Liver (tissue), 9 donors: ENCODE measurements around the gene LGR4. TPM values are rescaled to one million over a fixed set of nuclear protein-coding genes. Genes with fewer than 3 reads are reported as not detected.

Experiments
- DNase-seq: peaks from one replicate; pipeline ENCODE4 v3.0.0-alpha.2; 2017; ENCODE audit warnings: low spot score
- H3K27ac ChIP-seq, 2 donors: one replicate each; pipeline ENCODE4 v1.7.0; 2013; ENCODE audit warnings: inconsistent platforms in 2 of 2, low read length in 2 of 2, control low read depth in 1 of 2, low read depth in 1 of 2, mild to moderate bottlenecking in 1 of 2
- H3K27me3 ChIP-seq, 4 donors: one replicate each; pipeline versions ENCODE4 v1.6.1 to v1.7.0; 2013; ENCODE audit warnings: low read length in 3 of 4, inconsistent platforms in 1 of 4, mild to moderate bottlenecking in 1 of 4, moderate library complexity in 1 of 4; ENCODE audit not compliant: control insufficient read depth in 4 of 4, insufficient read depth in 4 of 4
- H3K36me3 ChIP-seq, 4 donors: one replicate each; pipeline versions ENCODE4 v1.6.1 to v1.7.0; 2013; ENCODE audit warnings: low read length in 3 of 4, mild to moderate bottlenecking in 3 of 4, low read depth in 1 of 4, moderate library complexity in 1 of 4; ENCODE audit not compliant: control insufficient read depth in 4 of 4, insufficient read depth in 3 of 4
- H3K4me1 ChIP-seq, 4 donors: one replicate each; pipeline versions ENCODE4 v1.6.1 to v1.7.0; 2013; ENCODE audit warnings: low read length in 3 of 4, mild to moderate bottlenecking in 3 of 4, moderate library complexity in 1 of 4; ENCODE audit not compliant: control insufficient read depth in 4 of 4, insufficient read depth in 4 of 4
- H3K4me3 ChIP-seq, 3 donors: one replicate each; pipeline versions ENCODE4 v1.6.1 to v1.7.0; 2013; ENCODE audit warnings: low read length in 3 of 3, control low read depth in 1 of 3, low read depth in 1 of 3, mild to moderate bottlenecking in 1 of 3
- H3K9ac ChIP-seq, 2 donors: one replicate each; pipeline ENCODE4 v1.7.0; 2013; ENCODE audit warnings: low read length in 2 of 2, mild to moderate bottlenecking in 2 of 2, moderate library complexity in 2 of 2, control low read depth in 1 of 2, low read depth in 1 of 2
- H3K9me3 ChIP-seq, 4 donors: one replicate each; pipeline versions ENCODE4 v1.6.1 to v1.7.0; 2013; ENCODE audit warnings: low read length in 3 of 4; ENCODE audit not compliant: control insufficient read depth in 4 of 4
- CTCF ChIP-seq: fragments of 150-350 bp; IDR thresholded peaks from 2 replicates; pipeline ENCODE4 v1.5.1; 2017; ENCODE audit warnings: improper control_type of control experiment, low read depth, low read length; ENCODE audit not compliant: missing input control
- EGR1 ChIP-seq, 2 donors: IDR thresholded peaks; 2 replicates each; pipeline ENCODE4 v1.6.1; 2016 to 2018; ENCODE audit warnings: antibody characterized with exemption in 2 of 2, low read depth in 2 of 2
- FOXA1 ChIP-seq: IDR thresholded peaks from 2 replicates; pipeline ENCODE4 v1.6.1; 2016; ENCODE audit warnings: antibody characterized with exemption
- FOXA2 ChIP-seq: IDR thresholded peaks from 2 replicates; pipeline ENCODE4 v1.6.1; 2016; ENCODE audit warnings: antibody characterized with exemption
- GABPA ChIP-seq, 2 donors: IDR thresholded peaks in 1 of 2; conservative IDR thresholded peaks in 1 of 2; 2 replicates each; pipeline ENCODE4 v1.6.1; 2016; ENCODE audit warnings: antibody characterized with exemption in 2 of 2, mild to moderate bottlenecking in 1 of 2, moderate library complexity in 1 of 2
- HNF4A ChIP-seq, 2 donors: conservative IDR thresholded peaks; 2 replicates each; pipeline ENCODE4 v1.6.1; 2016; ENCODE audit warnings: antibody characterized with exemption in 2 of 2, mild to moderate bottlenecking in 2 of 2
- HNF4G ChIP-seq: IDR thresholded peaks from 2 replicates; pipeline ENCODE4 v1.6.1; 2016; ENCODE audit warnings: antibody characterized with exemption
- JUND ChIP-seq, 2 donors: IDR thresholded peaks; 2 replicates each; pipeline ENCODE4 v1.6.1; 2016; ENCODE audit warnings: antibody characterized with exemption in 2 of 2
- MAX ChIP-seq: IDR thresholded peaks from 2 replicates; pipeline ENCODE4 v1.6.1; 2016; ENCODE audit warnings: antibody characterized with exemption
- NR2F2 ChIP-seq: IDR thresholded peaks from 2 replicates; pipeline ENCODE4 v1.6.1; 2016; ENCODE audit warnings: antibody characterized with exemption
- RAD21 ChIP-seq, 2 donors: IDR thresholded peaks; 2 replicates each; pipeline ENCODE4 v1.6.1; 2016; ENCODE audit warnings: antibody characterized with exemption in 2 of 2, mild to moderate bottlenecking in 2 of 2
- REST ChIP-seq: IDR thresholded peaks from 2 replicates; pipeline ENCODE4 v1.6.1; 2016; ENCODE audit warnings: antibody characterized with exemption, mild to moderate bottlenecking
- RXRA ChIP-seq, 2 donors: IDR thresholded peaks; 2 replicates each; pipeline ENCODE4 v1.6.1; 2017 to 2018; ENCODE audit warnings: antibody characterized with exemption in 2 of 2, mild to moderate bottlenecking in 1 of 2
- SP1 ChIP-seq: IDR thresholded peaks from 2 replicates; pipeline ENCODE4 v1.6.1; 2018; ENCODE audit warnings: antibody characterized with exemption, mild to moderate bottlenecking
- TAF1 ChIP-seq: conservative IDR thresholded peaks from 2 replicates; pipeline ENCODE4 v1.6.1; 2016; ENCODE audit warnings: antibody characterized with exemption, mild to moderate bottlenecking
- YY1 ChIP-seq: IDR thresholded peaks from 2 replicates; pipeline ENCODE4 v1.6.1; 2016; ENCODE audit warnings: antibody characterized with exemption, mild to moderate bottlenecking
- ZBTB33 ChIP-seq: IDR thresholded peaks from 2 replicates; pipeline ENCODE4 v1.6.1; 2016; ENCODE audit warnings: antibody characterized with exemption
- WGBS: extraction: QIAGEN DNeasy Blood & Tissue Kit; methylation state at CpG from one replicate; pipeline ENCODE4 v1.1.7; 2013; 5-methylcytosine and 5-hydroxymethylcytosine counted together
- polyA plus RNA-seq, 2 donors: library from polyadenylated mRNA; stranded (reverse) in 1 of 2; unstranded in 1 of 2; fragments of 200-250 nt in 1 of 2; fragments of >200 nt in 1 of 2; fragmentation: Nextera tagmentation in 1 of 2; extraction: Ambion mirVana in 1 of 2; gene quantifications; one replicate each; pipeline versions ENCODE4 v1.2.1 to v1.2.3, GENCODE V29; 2013 to 2015
- total RNA-seq, 2 donors: library from RNA; depleted of rRNA; stranded (reverse); fragments of >200 nt; gene quantifications; one replicate each; pipeline ENCODE4 v1.2.3, GENCODE V29; 2014
- donor health status: healthy.
- donor health status: healthy.
- donor health status: healthy.
- donor health status: healthy.
- donor health status: healthy.

The LGR4 gene
- total and polyA plus RNA-seq, 4 donors, result 13.7 to 95.3 (median 42.5) TPM

- no peak overlapping the region for H3K9ac ChIP-seq
- H3K9me3 ChIP-seq, result no peaks in the 10 kb centered on the region
- peaks cover 6 to 22% (median 11%) of the 10 kb centered on the region in 4 donors for H3K36me3 ChIP-seq
Observed at GRCh38 chr11:27372164-27372563, 100.4 kb downstream of the LGR4 start.

More at GRCh38 chr11:27372164-27372563, 100.4 kb downstream of the LGR4 start:
- no peak for DNase-seq
- Histone ChIP-seq H3K27me3 (no peaks in the 10 kb centered on the region), H3K27ac (no peak overlapping the region), H3K4me1 (peaks cover 7 to 32% (median 23%) of the 10 kb centered on the region in 4 donors), H3K4me3 (no peak overlapping the region)
- 89% methylated on average over 2 of the region's 2 CpGs for WGBS
- no peak for TF ChIP-seq NR2F2
- no peak for TF ChIP-seq TAF1
- no peak for TF ChIP-seq REST
- TF ChIP-seq HNF4A (conservative IDR thresholded peaks at IDR 0.05), result no peak
- no peak for TF ChIP-seq SP1
- TF ChIP-seq FOXA1, result no peak
- TF ChIP-seq JUND (IDR thresholded peaks at IDR 0.05), result no peak
- TF ChIP-seq MAX, result no peak
- no peak for TF ChIP-seq RXRA (IDR thresholded peaks at IDR 0.05)
- no peak for TF ChIP-seq RAD21 (IDR thresholded peaks at IDR 0.05)
- no peak for TF ChIP-seq CTCF
- no peak for TF ChIP-seq GABPA (IDR thresholded peaks at IDR 0.05 in 1 of 2, conservative IDR thresholded peaks at IDR 0.05 in 1 of 2)
- TF ChIP-seq ZBTB33, result no peak
- no peak for TF ChIP-seq YY1
- no peak for TF ChIP-seq HNF4G
- no peak for TF ChIP-seq FOXA2
- no peak for TF ChIP-seq EGR1 (IDR thresholded peaks at IDR 0.05; ENCODE audit: low read depth in 2 of 2)
